Peyer's patch (tissue), 4 donors: ENCODE measurements around the gene ADH5. TPM values are rescaled to one million over a fixed set of nuclear protein-coding genes. Genes with fewer than 3 reads are reported as not detected.
"Not testable (repeated sequence)": the region's sequence is repeated elsewhere in the genome, so short reads cannot be mapped to it uniquely, and the experiment has no call there.

ENCODE experiments used
- DNase-seq, 3 donors: peaks; one replicate each; pipeline ENCODE4 v3.0.0-alpha.2; 2017 to 2019
- H3K27ac ChIP-seq, 4 donors: fragments of 200-600 bp; sonication (generic); one replicate each; pipeline ENCODE4 v1.5.1; 2016 to 2019
- H3K27me3 ChIP-seq, 2 donors: fragments of 200-600 bp; sonication (generic); one replicate each; pipeline ENCODE4 v1.5.1; 2019
- H3K36me3 ChIP-seq, 3 donors: fragments of 200-600 bp; sonication (generic); one replicate each; pipeline ENCODE4 v1.5.1; 2016 to 2019
- H3K4me1 ChIP-seq, 4 donors: fragments of 200-600 bp; sonication (generic); one replicate each; pipeline ENCODE4 v1.5.1; 2016 to 2019
- H3K4me3 ChIP-seq, 4 donors: fragments of 200-600 bp; sonication (generic); 1 replicate in 3 of 4; 2 replicates in 1 of 4; pipeline ENCODE4 v1.5.1; 2016 to 2019; ENCODE audit warnings: mild to moderate bottlenecking in 1 of 4
- H3K9me3 ChIP-seq, 4 donors: fragments of 200-600 bp; sonication (generic); one replicate each; pipeline ENCODE4 v1.5.1; 2016 to 2019; ENCODE audit warnings: mild to moderate bottlenecking in 1 of 4
- CTCF ChIP-seq, 6 experiments: fragments of 450-650 bp in 4 of 6; fragments of 200-600 bp in 2 of 6; sonication (generic) in 1 of 6; IDR thresholded peaks; one replicate each; pipeline ENCODE4 v1.5.1; 2017 to 2019; ENCODE audit warnings: antibody characterized with exemption in 6 of 6, mild to moderate bottlenecking in 3 of 6, moderate library complexity in 1 of 6
- POLR2A ChIP-seq, 2 donors: fragments of 450-650 bp; IDR thresholded peaks; one replicate each; pipeline ENCODE4 v1.5.1; 2017; ENCODE audit warnings: antibody characterized with exemption in 2 of 2, mild to moderate bottlenecking in 2 of 2, moderate library complexity in 2 of 2
- total RNA-seq, 4 donors: library from RNA; depleted of rRNA; stranded (reverse); fragments of >200 nt; gene quantifications; one replicate each; pipeline ENCODE4 v1.1.0, GENCODE V29; 2016

The ADH5 gene
- total RNA-seq, 4 donors from 2014 or later, result 61.1 to 80.3 (median 73.5) TPM

GRCh38 chr4:99104153-99104552 is 15.6 kb upstream of the ADH5 start:
- Histone ChIP-seq H3K36me3 (no peaks in the 10 kb centered on the region), H3K4me3 (no peak overlapping the region), H3K4me1 (no peaks in the 10 kb centered on the region), H3K9me3 (no peaks in the 10 kb centered on the region), H3K27ac (no peak overlapping the region), H3K27me3 (no peaks in the 10 kb centered on the region)
- TF ChIP-seq CTCF (IDR thresholded peaks at IDR 0.05), result no peak
- no peak for TF ChIP-seq POLR2A (IDR thresholded peaks at IDR 0.05)
- DNase-seq, result no peak

- Histone ChIP-seq H3K27me3 (no peaks in the 10 kb centered on the region), H3K27ac (no peak overlapping the region), H3K4me1 (no peaks in the 10 kb centered on the region), H3K36me3 (no peaks in the 10 kb centered on the region), H3K4me3 (no peak overlapping the region), H3K9me3 (no peaks in the 10 kb centered on the region)
- TF ChIP-seq POLR2A (IDR thresholded peaks at IDR 0.05), result no peak
- TF ChIP-seq CTCF (IDR thresholded peaks at IDR 0.05), result no peak
- DNase-seq, result no peak
These were observed 14.6 kb upstream of the ADH5 start for GRCh38 chr4:99103166-99103565.

- TF ChIP-seq CTCF (IDR thresholded peaks at IDR 0.05) (no peak), POLR2A (IDR thresholded peaks at IDR 0.05) (no peak)
- Histone ChIP-seq H3K9me3 (no peaks in the 10 kb centered on the region), H3K27me3 (no peaks in the 10 kb centered on the region), H3K4me3 (no peak overlapping the region), H3K36me3 (no peaks in the 10 kb centered on the region), H3K4me1 (no peaks in the 10 kb centered on the region), H3K27ac (no peak overlapping the region)
- DNase-seq, result no peak
These were observed 14.0 kb upstream of the ADH5 start for GRCh38 chr4:99102634-99103033.

- Histone ChIP-seq H3K27ac (no peak overlapping the region), H3K36me3 (no peaks in the 10 kb centered on the region), H3K4me1 (no peaks in the 10 kb centered on the region), H3K9me3 (no peaks in the 10 kb centered on the region), H3K4me3 (no peak overlapping the region), H3K27me3 (no peaks in the 10 kb centered on the region)
- TF ChIP-seq POLR2A (IDR thresholded peaks at IDR 0.05), result no peak
- TF ChIP-seq CTCF (IDR thresholded peaks at IDR 0.05), result no peak
- DNase-seq, result no peak
These were observed 12.3 kb upstream of the ADH5 start for GRCh38 chr4:99100876-99101275.

- H3K36me3 ChIP-seq, H3K4me3 ChIP-seq, H3K4me1 ChIP-seq, DNase-seq, H3K27me3 ChIP-seq, H3K27ac ChIP-seq, H3K9me3 ChIP-seq: not testable (repeated sequence)
These were observed 11.2 kb upstream of the ADH5 start for GRCh38 chr4:99099814-99100213.

GRCh38 chr4:99099311-99099710 is 10.7 kb upstream of the ADH5 start:
- H3K27me3 ChIP-seq, result no peaks in the 10 kb centered on the region
- H3K4me1 ChIP-seq, result no peaks in the 10 kb centered on the region
- H3K4me3 ChIP-seq, result no peak overlapping the region
- no peak for DNase-seq
- no peaks in the 10 kb centered on the region for H3K9me3 ChIP-seq
- TF ChIP-seq CTCF (IDR thresholded peaks at IDR 0.05) (no peak), POLR2A (IDR thresholded peaks at IDR 0.05) (no peak)
- no peak overlapping the region for H3K27ac ChIP-seq
- no peaks in the 10 kb centered on the region for H3K36me3 ChIP-seq

GRCh38 chr4:99091841-99092240 is 3.3 kb upstream of the ADH5 start:
- not testable (repeated sequence) for H3K36me3 ChIP-seq, H3K27me3 ChIP-seq, H3K9me3 ChIP-seq, H3K4me1 ChIP-seq, H3K27ac ChIP-seq, H3K4me3 ChIP-seq, DNase-seq
